OCI-LY3 (cell line): Measurements from ENCODE around the gene SLC6A11.

ENCODE experiments used
- EZH2phosphoT487 ChIP-seq: fragments of 200-600 bp; shearing (Covaris generic); IDR thresholded peaks from 2 replicates; pipeline ENCODE4 v1.6.1; 2018; ENCODE audit warnings: antibody characterized with exemption, mixed run types, low read depth
- TF ChIP-seq, protein P1 (sequence below): fragments of 200-600, 300-600 bp; sonication (generic); IDR thresholded peaks from 2 replicates; pipeline ENCODE4 v1.5.1; 2014; ENCODE audit warnings: antibody characterized with exemption, low read length, low read depth

DNA sequence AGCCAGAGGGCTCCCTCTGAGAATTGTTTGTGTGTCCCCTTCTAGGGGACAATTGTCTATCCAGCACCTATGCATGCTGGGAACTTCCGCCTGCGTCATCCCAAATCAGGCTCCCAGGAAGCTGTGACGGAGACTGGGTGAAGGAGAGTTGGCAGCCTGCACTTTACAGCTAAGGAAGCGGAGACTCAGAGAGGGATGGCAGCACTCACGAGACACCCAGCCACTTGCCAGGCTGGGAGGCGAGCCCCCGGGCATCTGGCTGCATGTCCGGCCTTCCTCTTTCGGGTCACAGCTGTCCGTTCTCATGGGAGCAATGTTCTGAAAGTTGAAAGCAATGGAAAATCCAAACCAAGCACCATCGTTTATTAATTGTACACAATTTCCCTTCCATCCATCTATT, 45.5 kb upstream of the SLC6A11 start:
- TF ChIP-seq, protein P1, sequence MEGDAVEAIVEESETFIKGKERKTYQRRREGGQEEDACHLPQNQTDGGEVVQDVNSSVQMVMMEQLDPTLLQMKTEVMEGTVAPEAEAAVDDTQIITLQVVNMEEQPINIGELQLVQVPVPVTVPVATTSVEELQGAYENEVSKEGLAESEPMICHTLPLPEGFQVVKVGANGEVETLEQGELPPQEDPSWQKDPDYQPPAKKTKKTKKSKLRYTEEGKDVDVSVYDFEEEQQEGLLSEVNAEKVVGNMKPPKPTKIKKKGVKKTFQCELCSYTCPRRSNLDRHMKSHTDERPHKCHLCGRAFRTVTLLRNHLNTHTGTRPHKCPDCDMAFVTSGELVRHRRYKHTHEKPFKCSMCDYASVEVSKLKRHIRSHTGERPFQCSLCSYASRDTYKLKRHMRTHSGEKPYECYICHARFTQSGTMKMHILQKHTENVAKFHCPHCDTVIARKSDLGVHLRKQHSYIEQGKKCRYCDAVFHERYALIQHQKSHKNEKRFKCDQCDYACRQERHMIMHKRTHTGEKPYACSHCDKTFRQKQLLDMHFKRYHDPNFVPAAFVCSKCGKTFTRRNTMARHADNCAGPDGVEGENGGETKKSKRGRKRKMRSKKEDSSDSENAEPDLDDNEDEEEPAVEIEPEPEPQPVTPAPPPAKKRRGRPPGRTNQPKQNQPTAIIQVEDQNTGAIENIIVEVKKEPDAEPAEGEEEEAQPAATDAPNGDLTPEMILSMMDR = no peak
- TF ChIP-seq EZH2phosphoT487 = no peak
